Heart left ventricle (tissue), 13 donors: ENCODE results near the gene KCNA2.

Experiments
- CTCF ChIP-seq, 12 donors: fragments of 200-600 bp; sonication (generic) in 4 of 12; IDR thresholded peaks; one replicate each; pipeline versions ENCODE4 v1.5.0 to v1.8.0; 2018 to 2022; ENCODE audit warnings: antibody characterized with exemption in 12 of 12, mild to moderate bottlenecking in 5 of 12
- POLR2A ChIP-seq, 2 donors: fragments of 450-650 bp; IDR thresholded peaks; one replicate each; pipeline ENCODE4 v1.6.1; 2017; ENCODE audit warnings: antibody characterized with exemption in 2 of 2, mild to moderate bottlenecking in 2 of 2, moderate library complexity in 2 of 2
- donor health status: ischemic (EF 13 %, LVEDD 7.1; RV severe dilation, severe dysfunction).
- donor health status: DM: no; HTN: yes; CAD: no.
- donor health status: DM: no; HTN: no; CAD: no.
- donor health status: ischemic (EF 25% LVEDD 6.9; RV normal size, moderate dysfunction).
- donor health status: ischemic (EF 25% LVEDD 5.7; RV mildly dilated, moderate dysfunction).
- donor health status: ischemic (EF 35%, LVEDD 5.7; RV mildly dilated, moderate dysfunction).
- donor health status: nonischemic (EF 11% LVEDD 7.7; RV severe dilation, severe dysfunction).
- donor health status: DM: yes; HTN: yes; CAD: no.
- donor health status: PGD.
- donor health status: ischemic (EF 29% LVEDD 5.4; RV normal size, mild dysfunction).
- donor health status: nonischemic (EF 23%, LVEDD 6.1; RV moderate dilation, normal function).

- TF ChIP-seq CTCF (IDR thresholded peaks at IDR 0.05) (no peak), POLR2A (IDR thresholded peaks at IDR 0.05) (no peak)
These were observed 48.7 kb downstream of the KCNA2 start for GRCh38 chr1:110557481-110557880.
